Sigmoid colon (tissue), 4 donors: ENCODE results near the gene TBPL2.

Source experiments
- CTCF ChIP-seq, 4 experiments: fragments of 450-650 bp in 3 of 4; fragments of 200-600 bp in 1 of 4; IDR thresholded peaks; one replicate each; pipeline ENCODE4 v1.5.1; 2016 to 2019; ENCODE audit warnings: antibody characterized with exemption in 4 of 4, mild to moderate bottlenecking in 3 of 4, moderate library complexity in 2 of 4
- POLR2AphosphoS5 ChIP-seq, 4 donors: sonication (generic); formaldehyde crosslinking; IDR thresholded peaks; one replicate each; pipeline ENCODE4 v1.6.1; 2017; ENCODE audit warnings: antibody characterized with exemption in 4 of 4

GRCh38 chr14:55467307-55467706, 26.9 kb upstream of the TBPL2 start:
- TF ChIP-seq CTCF (IDR thresholded peaks at IDR 0.05) (no peak), POLR2AphosphoS5 (IDR thresholded peaks at IDR 0.05) (no peak)
